B cell (primary cell): ENCODE results near the gene SCNM1.

Experiments
- CTCF ChIP-seq: fragments of 200-600 bp; IDR thresholded peaks from one replicate; pipeline ENCODE4 v1.8.0; 2022; ENCODE audit warnings: antibody characterized with exemption, mild to moderate bottlenecking
- EZH2 ChIP-seq: IDR thresholded peaks from 2 replicates; pipeline ENCODE4 v1.6.1; 2012; ENCODE audit warnings: borderline replicate concordance, low read depth, mild to moderate bottlenecking, moderate library complexity, low read length; ENCODE audit not compliant: insufficient read depth, poor library complexity, severe bottlenecking

GRCh38 chr1:151176514-151177045 is 10.6 kb downstream of the SCNM1 start:
- no peak for TF ChIP-seq CTCF
- TF ChIP-seq EZH2 = no peak
